Brain microvascular endothelial cell (primary cell): ENCODE results near the gene ADK.
A peak's percentile ranks its signal among the peaks of the same experiment; 100 is the strongest.

Source experiments
- DNase-seq: peaks from one replicate; pipeline ENCODE4 v3.0.0-alpha.2; 2020
- H3K27ac ChIP-seq: fragments of 250-450 bp; sonication (Bioruptor Pico); 2 replicates; pipeline ENCODE4 v1.5.1; 2020; ENCODE audit warnings: mild to moderate bottlenecking, moderate library complexity
- H3K27me3 ChIP-seq: fragments of 250-450 bp; sonication (Bioruptor Pico); replicated peaks from 2 replicates; pipeline ENCODE4 v1.5.1; 2020; ENCODE audit warnings: mild to moderate bottlenecking
- H3K36me3 ChIP-seq: fragments of 250-450 bp; sonication (Bioruptor Pico); replicated peaks from 2 replicates; pipeline ENCODE4 v1.5.1; 2020; ENCODE audit warnings: mild to moderate bottlenecking
- H3K4me3 ChIP-seq: 2 replicates; pipeline ENCODE4 v1.5.1; 2011; ENCODE audit warnings: low read depth, mild to moderate bottlenecking, control low read depth, low read length, moderate library complexity
- CTCF ChIP-seq: IDR thresholded peaks from 2 replicates; pipeline ENCODE4 v1.5.1; 2011; ENCODE audit warnings: low read depth, mild to moderate bottlenecking, moderate library complexity, low read length, control low read depth, inconsistent platforms; ENCODE audit errors: missing control alignments
- in situ Hi-C: cut with HindIII; loops from 2 replicates; pipeline ENCODE4 v1.10.0; 2017; ENCODE audit warnings: low sequenced_read_pairs, low pct_ligation_motif_present

Gene ADK

GRCh38 chr10:74530981-74531380 lies 380.0 kb downstream of the ADK start:
- no peak overlapping the region for H3K27ac ChIP-seq
- H3K27me3 ChIP-seq = no peaks in the 10 kb centered on the region
- no peak for DNase-seq
- no peak overlapping the region for H3K4me3 ChIP-seq
- TF ChIP-seq CTCF = no peak
- in situ Hi-C loops = no loop called here
- no peaks in the 10 kb centered on the region for H3K36me3 ChIP-seq

DNA sequence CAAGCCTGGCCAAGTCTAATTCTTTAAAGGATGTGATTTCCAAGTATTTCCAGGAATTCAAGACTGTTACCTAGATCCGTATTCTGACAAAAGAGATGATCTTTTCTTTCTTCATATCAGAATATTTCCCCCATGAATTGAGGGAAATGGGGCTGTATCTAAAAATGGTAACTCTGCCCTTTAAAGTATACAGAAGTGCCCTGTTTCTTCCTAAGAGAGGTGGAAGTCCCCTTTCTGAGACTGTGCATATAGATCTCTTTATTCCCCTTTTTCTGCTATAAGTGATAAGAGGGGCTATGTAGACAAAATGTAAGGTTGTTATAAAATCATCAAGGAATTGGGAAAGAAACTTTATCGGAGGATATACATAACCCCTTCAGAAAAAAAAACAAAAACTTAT lies 388.3 kb downstream of the ADK start:
- in situ Hi-C loops = no loop called here
- Histone ChIP-seq H3K36me3 (no peaks in the 10 kb centered on the region), H3K27me3 (no peaks in the 10 kb centered on the region), H3K27ac (no peak overlapping the region), H3K4me3 (no peak overlapping the region)
- no peak for TF ChIP-seq CTCF
- no peak for DNase-seq

DNA sequence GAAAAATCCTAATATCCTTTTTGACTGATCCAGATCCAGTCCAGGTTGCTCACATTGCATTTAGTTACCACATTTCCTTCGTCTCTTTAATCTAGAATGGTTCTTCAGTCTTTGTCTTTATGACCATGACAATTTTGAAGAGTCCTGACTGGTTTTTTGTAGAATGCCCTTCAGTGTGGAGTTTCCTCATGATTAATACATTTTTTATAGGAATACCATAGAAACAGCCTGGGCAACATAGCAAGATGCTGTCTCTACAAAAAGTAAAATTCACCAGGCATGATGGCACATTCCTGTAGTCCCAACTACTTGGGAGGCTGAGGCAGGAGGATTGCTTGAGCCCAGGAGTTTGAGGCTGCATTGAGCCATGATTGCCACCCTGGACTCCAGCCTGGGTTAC lies 390.4 kb downstream of the ADK start:
- Histone ChIP-seq H3K27ac (no peak overlapping the region), H3K27me3 (no peaks in the 10 kb centered on the region), H3K36me3 (no peaks in the 10 kb centered on the region), H3K4me3 (no peak overlapping the region)
- in situ Hi-C loops = no loop called here
- DNase-seq = no peak
- TF ChIP-seq CTCF = no peak

- DNase-seq = peak; percentile 63
- TF ChIP-seq CTCF = no peak
- Histone ChIP-seq H3K27me3 (no peaks in the 10 kb centered on the region), H3K36me3 (no peaks in the 10 kb centered on the region), H3K27ac (peak overlapping the region; percentile 41), H3K4me3 (no peak overlapping the region)
- in situ Hi-C loops = no loop called here
These were observed 391.1 kb downstream of the ADK start for GRCh38 chr10:74542077-74542476.

DNA sequence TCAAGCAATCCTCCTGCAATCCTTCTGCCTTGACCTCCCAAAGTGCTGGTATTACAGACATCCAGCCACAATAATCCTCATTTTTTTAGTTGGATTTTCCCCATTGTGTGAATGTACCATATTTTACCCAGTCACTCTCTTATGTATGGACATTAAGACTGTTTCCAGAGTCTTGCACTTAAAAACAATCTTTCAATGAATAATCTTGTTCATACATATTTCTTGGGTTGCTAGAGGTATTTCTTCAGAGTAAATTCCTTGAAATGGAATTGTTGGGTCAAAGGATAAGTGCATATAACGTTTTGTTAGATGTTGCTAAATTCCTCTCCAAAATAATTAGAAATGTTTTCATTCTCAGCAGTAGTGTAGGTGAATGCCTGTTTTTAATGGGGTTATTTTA lies 392.3 kb downstream of the ADK start:
- H3K36me3 ChIP-seq = no peaks in the 10 kb centered on the region
- no peaks in the 10 kb centered on the region for H3K27me3 ChIP-seq
- DNase-seq = no peak
- in situ Hi-C loops = no loop called here
- H3K4me3 ChIP-seq = no peak overlapping the region
- TF ChIP-seq CTCF = no peak
- no peak overlapping the region for H3K27ac ChIP-seq

DNA sequence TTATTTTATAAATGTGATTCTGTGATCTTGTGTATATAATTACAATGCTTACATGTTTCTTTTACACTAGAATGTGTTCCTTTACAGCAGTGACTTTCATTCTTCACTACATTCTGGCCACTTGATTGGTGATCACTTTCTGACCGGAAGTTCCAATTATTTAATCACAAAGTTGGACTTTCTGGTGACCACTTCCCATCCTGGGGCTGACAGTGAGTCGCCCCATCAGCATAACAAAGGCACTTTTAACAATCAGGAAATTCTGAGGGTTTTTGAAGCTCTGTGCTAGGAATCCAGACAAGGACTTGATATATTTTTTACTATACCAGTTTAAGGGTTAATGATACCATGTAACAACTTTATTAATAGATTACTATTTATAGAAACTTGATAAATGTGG lies 393.1 kb downstream of the ADK start:
- Histone ChIP-seq H3K27ac (no peak overlapping the region), H3K27me3 (no peaks in the 10 kb centered on the region), H3K36me3 (no peaks in the 10 kb centered on the region), H3K4me3 (no peak overlapping the region)
- DNase-seq = no peak
- no peak for TF ChIP-seq CTCF
- in situ Hi-C loops = no loop called here
